ENCODE data around the gene TEKT2. TPM values are rescaled to one million over a fixed set of nuclear protein-coding genes. Genes with fewer than 3 reads are reported as not detected.

The TEKT2 gene
- total RNA-seq, 4 donors from 2014 or later = not detected

Other genes with a start within 250 kb of the TEKT2 start
- gene AGO1, start 200.9 kb upstream of the TEKT2 start, total RNA-seq = 10 to 100 TPM; 11.2 to 12.6 (median 12.4) TPM
- 10 to 100 TPM; 12.8 to 18.8 (median 13.6) TPM for gene AGO3, start 153.0 kb upstream of the TEKT2 start, total RNA-seq
- gene ADPRS, start 4.8 kb downstream of the TEKT2 start, total RNA-seq = 10 to 100 TPM; 46.7 to 67.3 (median 54.0) TPM
- gene COL8A2, start 41.1 kb downstream of the TEKT2 start, total RNA-seq = 1 to 10 TPM in 1 of 4 donors, under 1 TPM in 3; 0.61 to 1.6 (median 0.81) TPM
- 10 to 100 TPM; 57.5 to 72.4 (median 63.5) TPM for gene TRAPPC3, start 65.4 kb downstream of the TEKT2 start, total RNA-seq
- 100 to 1,000 TPM; 376 to 967 (median 474) TPM for gene MAP7D1, start 72.1 kb downstream of the TEKT2 start, total RNA-seq
- 100 to 1,000 TPM in 3 of 4 donors, 10 to 100 TPM in 1; 88.2 to 174 (median 146) TPM for gene THRAP3, start 140.3 kb downstream of the TEKT2 start, total RNA-seq
- gene SH3D21, start 222.3 kb downstream of the TEKT2 start, total RNA-seq = 1 to 10 TPM in 1 of 4 donors, under 1 TPM in 3; 0.10 to 1.4 (median 0.46) TPM
- 10 to 100 TPM; 10.0 to 19.9 (median 14.8) TPM for gene EVA1B, start 239.6 kb downstream of the TEKT2 start, total RNA-seq

Measured in gastrocnemius medialis (tissue), 4 donors.